PC-9 (cell line): Measurements from ENCODE around the gene LOXL4. TPM values are rescaled to one million over a fixed set of nuclear protein-coding genes. Genes with fewer than 3 reads are reported as not detected.

Source experiments
- BruUV-seq: library from RNA; stranded (reverse); fragments of 400-500 nt; replicated peaks from 2 replicates; lab custom pipeline; 2021; lab: Mats Ljungman, UMichigan
- CTCF ChIA-PET: fragments of 300-600 bp; sonication (Branson Sonifier 250); formaldehyde crosslinking; loops from one replicate; lab custom pipeline; 2022; ENCODE audit warnings: antibody characterized with exemption; lab: Charles Lee
- POLR2A ChIA-PET: fragments of 300-600 bp; sonication (Branson Sonifier 250); formaldehyde crosslinking; loops from one replicate; lab custom pipeline; 2022; ENCODE audit warnings: antibody characterized with exemption; ENCODE audit not compliant: unreplicated experiment; lab: Charles Lee
- DNase-seq, 2 experiments: peaks; one replicate each; pipeline versions ENCODE4 v3.0.0 to v3.0.0-alpha.2; 2015 to 2022; ENCODE audit warnings: mixed read lengths in 1 of 2
- H2AFZ ChIP-seq: fragments of 200-600 bp; sonication (generic); 2 replicates; pipeline ENCODE4 v1.8.1; 2017; ENCODE audit warnings: antibody characterized with exemption
- H3F3A ChIP-seq: fragments of 200-600 bp; sonication (generic); 2 replicates; pipeline ENCODE4 v1.8.1; 2017; ENCODE audit warnings: antibody characterized with exemption, mild to moderate bottlenecking, low read depth; ENCODE audit not compliant: insufficient read depth
- H3K27ac ChIP-seq: fragments of 200-600 bp; sonication (generic); 2 replicates; pipeline ENCODE4 v1.6.1; 2016; ENCODE audit warnings: mixed run types
- H3K27me3 ChIP-seq: fragments of 200-600 bp; sonication (generic); 2 replicates; pipeline ENCODE4 v1.6.1; 2016; ENCODE audit warnings: low read depth, mixed run types; ENCODE audit not compliant: insufficient read depth
- H3K36me3 ChIP-seq: fragments of 200-600 bp; sonication (generic); 2 replicates; pipeline ENCODE4 v1.6.1; 2016; ENCODE audit warnings: low read depth, mixed run types
- H3K4me1 ChIP-seq: fragments of 200-600 bp; sonication (generic); replicated peaks from 2 replicates; pipeline ENCODE4 v1.6.1; 2016; ENCODE audit warnings: mixed run types; ENCODE audit not compliant: insufficient read depth
- H3K4me2 ChIP-seq: fragments of 200-600 bp; sonication (generic); 2 replicates; pipeline ENCODE4 v1.6.1; 2017; ENCODE audit warnings: mixed run types
- H3K4me3 ChIP-seq: fragments of 200-600 bp; sonication (generic); 2 replicates; pipeline ENCODE4 v1.6.1; 2016; ENCODE audit warnings: mixed run types
- H3K79me2 ChIP-seq: fragments of 200-600 bp; sonication (generic); 2 replicates; pipeline ENCODE4 v1.6.1; 2017; ENCODE audit warnings: low read depth, mixed run types
- H3K9me2 ChIP-seq: fragments of 200-600 bp; sonication (generic); 2 replicates; pipeline ENCODE4 v1.8.1; 2017; ENCODE audit warnings: mild to moderate bottlenecking; ENCODE audit not compliant: insufficient read depth
- H3K9me3 ChIP-seq: fragments of 200-600 bp; sonication (generic); 2 replicates; pipeline ENCODE4 v1.8.1; 2016; ENCODE audit warnings: low read depth; ENCODE audit not compliant: insufficient read depth
- H4K20me1 ChIP-seq: fragments of 200-600 bp; sonication (generic); 2 replicates; pipeline ENCODE4 v1.8.1; 2017; ENCODE audit not compliant: insufficient read depth
- CTCF ChIP-seq: fragments of 200-600 bp; sonication (generic); conservative IDR thresholded peaks from 2 replicates; pipeline ENCODE4 v1.6.1; 2017; ENCODE audit warnings: mixed run types, antibody characterized with exemption, mild to moderate bottlenecking, moderate library complexity
- EZH2 ChIP-seq: fragments of 200-600 bp; sonication (generic); IDR thresholded peaks from 2 replicates; pipeline ENCODE4 v1.8.0; 2017; ENCODE audit warnings: antibody characterized with exemption, low read depth
- intact Hi-C: fragments of 100-400 bp; cut with micrococcal nuclease; formaldehyde crosslinking; loops from one replicate; pipeline ENCODE4 v1.10.0; 2022; ENCODE audit not compliant: unreplicated experiment
- total RNA-seq: library from RNA; stranded (reverse); gene quantifications from 2 replicates; pipeline ENCODE4 v1.2.3, GENCODE V29; 2021

Gene LOXL4
- total RNA-seq, 1 experiment from 2014 or later = 3.5 TPM

- Histone ChIP-seq H3F3A (no peaks in the 10 kb centered on the region), H3K9me2 (no peaks in the 10 kb centered on the region), H3K36me3 (no peaks in the 10 kb centered on the region), H3K79me2 (peaks cover 6% of the 10 kb centered on the region; the same call in 1 of the 2 replicates), H4K20me1 (no peaks in the 10 kb centered on the region), H2AFZ (no peak overlapping the region), H3K4me1 (no peaks in the 10 kb centered on the region), H3K27ac (no peak overlapping the region), H3K4me3 (no peak overlapping the region), H3K27me3 (no peaks in the 10 kb centered on the region), H3K4me2 (no peak overlapping the region), H3K9me3 (peaks cover 4% of the 10 kb centered on the region; the same call in 1 of the 2 replicates)
- BruUV-seq = no TSS peak
- DNase-seq = no peak
- ChIA-PET CTCF (no interaction called here), POLR2A (no interaction called here)
- TF ChIP-seq EZH2 (no peak), CTCF (no peak)
- intact Hi-C loops = no loop called here
Measured at GRCh38 chr10:98223874-98224273, 44.1 kb downstream of the LOXL4 start.

GRCh38 chr10:98217801-98218200, 50.2 kb downstream of the LOXL4 start:
- H3K27ac ChIP-seq = no peak overlapping the region
- no peak for TF ChIP-seq EZH2
- no peak for TF ChIP-seq CTCF
- BruUV-seq = no TSS peak
- no peaks in the 10 kb centered on the region for H3F3A ChIP-seq
- no peaks in the 10 kb centered on the region for H3K9me2 ChIP-seq
- no peaks in the 10 kb centered on the region for H3K4me1 ChIP-seq
- H3K4me3 ChIP-seq = no peak overlapping the region
- no peaks in the 10 kb centered on the region for H4K20me1 ChIP-seq
- ChIA-PET POLR2A (no interaction called here), CTCF (no interaction called here)
- no peaks in the 10 kb centered on the region; the same call in 1 of the 2 replicates for H3K9me3 ChIP-seq
- intact Hi-C loops = no loop called here
- DNase-seq = no peak
- no peaks in the 10 kb centered on the region for H3K27me3 ChIP-seq
- peaks cover 9% of the 10 kb centered on the region for H3K79me2 ChIP-seq
- no peak overlapping the region for H3K4me2 ChIP-seq
- no peak overlapping the region for H2AFZ ChIP-seq
- no peaks in the 10 kb centered on the region for H3K36me3 ChIP-seq

- ChIA-PET POLR2A (no interaction called here), CTCF (no interaction called here)
- Histone ChIP-seq H3K36me3 (no peaks in the 10 kb centered on the region), H3K4me3 (no peak overlapping the region), H3K4me1 (peaks cover 11% of the 10 kb centered on the region; the same call in 1 of the 2 replicates), H4K20me1 (no peaks in the 10 kb centered on the region), H3K9me2 (no peaks in the 10 kb centered on the region), H3K4me2 (no peak overlapping the region), H3F3A (no peaks in the 10 kb centered on the region), H2AFZ (no peak overlapping the region), H3K9me3 (no peaks in the 10 kb centered on the region; the same call in 1 of the 2 replicates), H3K27me3 (no peaks in the 10 kb centered on the region), H3K79me2 (peaks cover 9% of the 10 kb centered on the region), H3K27ac (no peak overlapping the region)
- intact Hi-C loops = no loop called here
- no peak for DNase-seq
- TF ChIP-seq EZH2 (no peak), CTCF (no peak)
- BruUV-seq = no TSS peak
Measured at GRCh38 chr10:98215373-98215772, 52.6 kb downstream of the LOXL4 start.
